ENCODE measurements around the gene PTBP1. TPM values are rescaled to one million over a fixed set of nuclear protein-coding genes. Genes with fewer than 3 reads are reported as not detected.

Gene PTBP1
- total and polyA plus RNA-seq, 2 donors (not counting 1 experiment from before 2014, with no cell fraction given): 74.6 to 83.1 TPM

DNA sequence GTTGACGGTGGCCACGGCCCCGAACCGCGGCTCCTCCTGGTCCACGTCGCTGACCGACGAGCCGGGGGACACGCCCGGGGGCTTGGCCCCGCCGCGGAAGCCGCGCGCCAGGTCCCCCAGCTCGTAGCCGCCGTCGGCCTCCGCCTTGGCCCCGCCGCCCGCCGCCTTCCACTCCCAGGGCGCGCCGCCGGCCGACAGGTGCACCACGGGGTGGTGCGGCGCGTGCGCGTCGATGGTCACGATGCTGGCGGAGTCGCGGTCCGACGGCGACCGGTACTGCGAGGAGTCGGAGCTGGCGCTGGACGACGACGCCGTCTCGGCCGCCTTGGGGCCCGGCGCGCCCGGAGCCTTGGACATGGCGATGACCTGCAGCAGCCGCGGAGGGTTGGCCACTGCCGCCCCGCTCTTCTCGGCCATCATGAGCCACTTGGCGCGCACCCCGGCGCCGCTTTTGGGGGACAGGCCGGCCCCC, 15.5 kb downstream of the PTBP1 start:
- Histone ChIP-seq H3K4me2 (ENCODE audit: extremely low read depth, insufficient read depth, low read length) (no peak overlapping the region), H3K36me3 (ENCODE audit: control insufficient read depth, insufficient read depth, low read length) (peaks cover 34% of the 10 kb centered on the region), H3K4me3 (replicated peaks in 1 of 4; ENCODE audit: control extremely low read depth in 1 of 4, insufficient read depth in 1 of 4, low read depth in 3 of 4, low read length in 4 of 4) (no peak overlapping the region), H3K9me3 (ENCODE audit: control insufficient read depth, insufficient read depth, low read depth, low read length) (no peaks in the 10 kb centered on the region), H3K9ac (ENCODE audit: insufficient read depth, low read length) (no peak overlapping the region), H3K4me1 (ENCODE audit: control insufficient read depth, extremely low read depth, insufficient read depth, low read length) (no peaks in the 10 kb centered on the region), H2AFZ (ENCODE audit: low read length) (no peak overlapping the region), H3K27ac (ENCODE audit: insufficient read depth, low read length) (no peak overlapping the region), H4K20me1 (ENCODE audit: control insufficient read depth, extremely low read depth, insufficient read depth, low read length) (no peaks in the 10 kb centered on the region), H3K79me2 (ENCODE audit: control insufficient read depth, insufficient read depth, low read length) (peaks cover 16% of the 10 kb centered on the region), H3K27me3 (ENCODE audit: control insufficient read depth, insufficient read depth, low read length) (no peaks in the 10 kb centered on the region)
- TF ChIP-seq, protein P1, sequence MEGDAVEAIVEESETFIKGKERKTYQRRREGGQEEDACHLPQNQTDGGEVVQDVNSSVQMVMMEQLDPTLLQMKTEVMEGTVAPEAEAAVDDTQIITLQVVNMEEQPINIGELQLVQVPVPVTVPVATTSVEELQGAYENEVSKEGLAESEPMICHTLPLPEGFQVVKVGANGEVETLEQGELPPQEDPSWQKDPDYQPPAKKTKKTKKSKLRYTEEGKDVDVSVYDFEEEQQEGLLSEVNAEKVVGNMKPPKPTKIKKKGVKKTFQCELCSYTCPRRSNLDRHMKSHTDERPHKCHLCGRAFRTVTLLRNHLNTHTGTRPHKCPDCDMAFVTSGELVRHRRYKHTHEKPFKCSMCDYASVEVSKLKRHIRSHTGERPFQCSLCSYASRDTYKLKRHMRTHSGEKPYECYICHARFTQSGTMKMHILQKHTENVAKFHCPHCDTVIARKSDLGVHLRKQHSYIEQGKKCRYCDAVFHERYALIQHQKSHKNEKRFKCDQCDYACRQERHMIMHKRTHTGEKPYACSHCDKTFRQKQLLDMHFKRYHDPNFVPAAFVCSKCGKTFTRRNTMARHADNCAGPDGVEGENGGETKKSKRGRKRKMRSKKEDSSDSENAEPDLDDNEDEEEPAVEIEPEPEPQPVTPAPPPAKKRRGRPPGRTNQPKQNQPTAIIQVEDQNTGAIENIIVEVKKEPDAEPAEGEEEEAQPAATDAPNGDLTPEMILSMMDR (conservative IDR thresholded peaks at IDR 0.05 in 1 of 2, IDR thresholded peaks at IDR 0.05 in 1 of 2; ENCODE audit: low read depth in 1 of 2, low read length in 2 of 2): no peak
- TF ChIP-seq EZH2 (IDR thresholded peaks at IDR 0.05; ENCODE audit: low read length, missing control alignments): no peak
- no peak for DNase-seq (ENCODE audit: low read depth in 2 of 2)

DNA sequence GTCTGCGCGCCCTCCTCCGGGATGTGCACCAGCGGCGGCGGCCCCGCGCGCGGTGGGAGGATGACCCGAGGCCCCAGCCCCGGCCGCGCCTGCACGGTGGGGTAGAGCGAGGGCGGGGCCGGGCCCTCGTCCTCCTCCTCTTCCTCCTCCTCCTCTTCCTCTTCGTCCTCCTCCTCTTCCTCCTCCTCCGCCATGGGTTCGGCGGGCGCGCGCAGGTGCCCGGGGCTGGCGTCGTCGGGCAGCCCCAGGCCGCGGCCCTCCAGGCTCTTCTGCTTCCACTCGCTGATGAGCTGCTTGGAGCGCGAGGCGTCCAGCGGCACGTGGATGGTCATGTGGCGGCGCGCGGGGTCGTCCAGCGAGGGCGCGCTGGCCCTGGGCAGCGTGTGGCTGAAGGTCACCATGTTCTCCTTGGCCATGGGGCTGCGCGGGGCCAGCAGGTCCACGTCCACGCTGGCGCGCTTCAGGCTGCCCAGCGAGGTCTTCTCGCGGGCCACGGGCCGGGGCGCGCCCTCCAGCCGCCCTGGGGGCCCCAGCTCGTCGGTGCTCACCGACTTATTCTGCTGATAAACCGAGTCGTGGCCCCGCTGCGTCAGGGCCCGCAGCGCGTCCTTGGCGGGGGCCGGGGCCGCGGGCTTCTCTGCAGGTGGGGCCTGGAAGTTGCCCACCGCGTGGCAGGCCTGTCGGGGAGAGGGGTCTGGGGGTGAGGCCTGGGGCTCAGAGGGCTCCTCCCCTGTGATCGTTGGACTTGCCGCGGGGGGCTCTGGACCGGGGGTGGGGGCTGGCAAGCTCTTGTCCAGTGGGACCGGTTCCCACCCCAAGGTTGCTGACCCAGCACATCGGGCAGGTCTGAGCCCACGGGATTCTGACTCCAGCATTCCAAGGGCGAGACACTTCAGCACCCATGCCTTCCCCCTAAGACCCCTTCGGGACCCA, 16.2 kb downstream of the PTBP1 start:
- DNase-seq (ENCODE audit: low read depth in 2 of 2): no peak
- Histone ChIP-seq H3K36me3 (ENCODE audit: control insufficient read depth, insufficient read depth, low read length) (peaks cover 31% of the 10 kb centered on the region), H3K4me1 (ENCODE audit: control insufficient read depth, extremely low read depth, insufficient read depth, low read length) (no peaks in the 10 kb centered on the region), H3K9me3 (ENCODE audit: control insufficient read depth, insufficient read depth, low read depth, low read length) (no peaks in the 10 kb centered on the region), H3K9ac (ENCODE audit: insufficient read depth, low read length) (no peak overlapping the region), H3K79me2 (ENCODE audit: control insufficient read depth, insufficient read depth, low read length) (peaks cover 10% of the 10 kb centered on the region), H3K4me3 (replicated peaks in 1 of 4; ENCODE audit: control extremely low read depth in 1 of 4, insufficient read depth in 1 of 4, low read depth in 3 of 4, low read length in 4 of 4) (no peak overlapping the region), H4K20me1 (ENCODE audit: control insufficient read depth, extremely low read depth, insufficient read depth, low read length) (no peaks in the 10 kb centered on the region), H2AFZ (ENCODE audit: low read length) (no peak overlapping the region), H3K27ac (ENCODE audit: insufficient read depth, low read length) (no peak overlapping the region), H3K27me3 (ENCODE audit: control insufficient read depth, insufficient read depth, low read length) (no peaks in the 10 kb centered on the region), H3K4me2 (ENCODE audit: extremely low read depth, insufficient read depth, low read length) (no peak overlapping the region)
- TF ChIP-seq EZH2 (IDR thresholded peaks at IDR 0.05; ENCODE audit: low read length, missing control alignments): no peak
- TF ChIP-seq, protein P1 (conservative IDR thresholded peaks at IDR 0.05 in 1 of 2, IDR thresholded peaks at IDR 0.05 in 1 of 2; ENCODE audit: low read depth in 1 of 2, low read length in 2 of 2): no peak

DNA sequence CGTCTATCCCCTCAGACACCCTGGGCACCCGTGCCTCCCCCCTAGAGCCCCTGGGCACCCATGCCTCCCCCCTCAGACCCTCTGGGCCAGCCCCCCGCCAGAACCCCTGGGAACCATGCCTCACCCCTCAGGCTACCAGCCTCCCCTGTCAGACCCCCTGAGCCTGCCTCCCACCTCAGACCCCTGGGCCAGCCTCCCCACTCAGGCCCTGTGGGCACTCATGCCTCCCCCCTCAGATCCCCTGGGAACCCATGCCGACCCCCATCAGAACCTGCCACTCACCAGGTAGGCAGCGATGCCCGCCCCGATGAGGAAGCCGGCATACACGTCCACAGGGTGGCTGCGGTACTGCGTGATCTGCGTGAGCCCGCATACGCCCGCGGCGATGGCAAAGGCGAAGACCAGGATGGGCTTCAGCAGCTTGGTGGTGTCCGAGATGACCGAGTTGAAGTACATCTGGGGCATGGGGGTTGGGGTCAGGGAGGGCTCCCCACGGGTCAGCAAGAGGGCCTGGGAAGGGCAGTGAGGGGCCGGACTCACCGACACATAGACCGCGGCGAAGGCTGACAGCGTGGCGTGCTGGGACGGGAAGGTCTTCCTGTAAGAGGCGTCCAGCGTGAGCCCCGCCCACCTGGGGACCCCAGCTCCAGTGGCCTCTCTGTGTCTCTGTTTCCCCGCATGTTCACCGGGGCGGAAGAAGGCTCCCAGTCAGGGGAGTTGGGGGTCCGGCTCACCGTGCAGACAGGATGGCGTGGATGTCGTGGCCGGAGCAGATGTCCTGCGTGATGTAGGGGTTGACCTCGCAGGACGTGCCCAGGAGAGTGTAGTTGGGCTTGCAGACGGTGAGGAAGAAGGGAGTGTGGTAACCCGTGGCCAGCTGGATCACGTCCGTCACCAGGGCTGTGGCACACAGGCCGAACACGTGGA, 17.2 kb downstream of the PTBP1 start:
- H3K4me3 ChIP-seq (replicated peaks in 1 of 4; ENCODE audit: control extremely low read depth in 1 of 4, insufficient read depth in 1 of 4, low read depth in 3 of 4, low read length in 4 of 4): no peak overlapping the region
- peaks cover 5% of the 10 kb centered on the region for H3K79me2 ChIP-seq (ENCODE audit: control insufficient read depth, insufficient read depth, low read length)
- no peaks in the 10 kb centered on the region for H3K4me1 ChIP-seq (ENCODE audit: control insufficient read depth, extremely low read depth, insufficient read depth, low read length)
- no peak overlapping the region for H2AFZ ChIP-seq (ENCODE audit: low read length)
- DNase-seq (ENCODE audit: low read depth in 2 of 2): no peak
- TF ChIP-seq EZH2 (IDR thresholded peaks at IDR 0.05; ENCODE audit: low read length, missing control alignments): no peak
- TF ChIP-seq, protein P1 (conservative IDR thresholded peaks at IDR 0.05 in 1 of 2, IDR thresholded peaks at IDR 0.05 in 1 of 2; ENCODE audit: low read depth in 1 of 2, low read length in 2 of 2): no peak
- no peaks in the 10 kb centered on the region for H3K9me3 ChIP-seq (ENCODE audit: control insufficient read depth, insufficient read depth, low read depth, low read length)
- H4K20me1 ChIP-seq (ENCODE audit: control insufficient read depth, extremely low read depth, insufficient read depth, low read length): no peaks in the 10 kb centered on the region
- H3K4me2 ChIP-seq (ENCODE audit: extremely low read depth, insufficient read depth, low read length): no peak overlapping the region
- H3K27ac ChIP-seq (ENCODE audit: insufficient read depth, low read length): no peak overlapping the region
- peaks cover 31% of the 10 kb centered on the region for H3K36me3 ChIP-seq (ENCODE audit: control insufficient read depth, insufficient read depth, low read length)
- H3K27me3 ChIP-seq (ENCODE audit: control insufficient read depth, insufficient read depth, low read length): no peaks in the 10 kb centered on the region
- no peak overlapping the region for H3K9ac ChIP-seq (ENCODE audit: insufficient read depth, low read length)

Data from fibroblast of lung (primary cell).